GM12878 (cell line): ENCODE measurements around the gene PRKCE.

Experiments
- EZH2 ChIP-seq: IDR thresholded peaks from 2 replicates; pipeline ENCODE4 v1.6.1; 2012; ENCODE audit warnings: low read depth, mild to moderate bottlenecking, control low read depth, inconsistent platforms, low read length, borderline replicate concordance; ENCODE audit not compliant: control insufficient read depth
- FOXK2 ChIP-seq: fragments of 450-650 bp; IDR thresholded peaks from 2 replicates; pipeline ENCODE4 v1.6.1; 2017; ENCODE audit warnings: mild to moderate bottlenecking, moderate library complexity
- MYB ChIP-seq: fragments of 150-350 bp; IDR thresholded peaks from 2 replicates; pipeline ENCODE4 v1.6.1; 2014; ENCODE audit warnings: mild to moderate bottlenecking, low read depth, low read length, borderline replicate concordance
- NBN ChIP-seq: fragments of 450-650 bp; IDR thresholded peaks from 2 replicates; pipeline ENCODE4 v1.6.1; 2016
- NRF1 ChIP-seq: conservative IDR thresholded peaks from 2 replicates; pipeline ENCODE4 v1.6.1; 2011; ENCODE audit warnings: mild to moderate bottlenecking, low read depth, low read length, improper control_type of control experiment
- POLR2A ChIP-seq: IDR thresholded peaks from 2 replicates; pipeline ENCODE4 v1.6.1; 2011; ENCODE audit warnings: low read depth, mild to moderate bottlenecking, low read length
- RAD51 ChIP-seq: fragments of 450-650 bp; IDR thresholded peaks from 2 replicates; pipeline ENCODE4 v1.6.1; 2016; ENCODE audit warnings: moderate library complexity, mild to moderate bottlenecking, inconsistent platforms
- SP1 ChIP-seq: IDR thresholded peaks from one replicate; pipeline ENCODE4 v1.6.1; 2011; ENCODE audit warnings: low read depth, low read length
- TAF1 ChIP-seq: IDR thresholded peaks from 2 replicates; pipeline ENCODE4 v1.6.1; 2011; ENCODE audit warnings: mild to moderate bottlenecking, low read depth, low read length, borderline replicate concordance
- TF ChIP-seq, protein P1 (sequence below), 3 experiments: IDR thresholded peaks in 2 of 3; conservative IDR thresholded peaks in 1 of 3; 2 replicates each; pipeline ENCODE4 v1.5.1; 2011; ENCODE audit warnings: low read depth in 3 of 3, low read length in 3 of 3, mild to moderate bottlenecking in 3 of 3, control low read depth in 2 of 3, moderate library complexity in 2 of 3, inconsistent platforms in 1 of 3, mixed read lengths in 1 of 3; ENCODE audit not compliant: control insufficient read depth in 2 of 3, insufficient read depth in 1 of 3; ENCODE audit errors: extremely low read depth in 1 of 3
- TF ChIP-seq, protein P2 (sequence below): fragments of 450-650 bp; IDR thresholded peaks from 2 replicates; pipeline ENCODE4 v1.6.1; 2014; ENCODE audit warnings: mild to moderate bottlenecking
- TF ChIP-seq, protein P3 (sequence below): IDR thresholded peaks from 2 replicates; pipeline ENCODE4 v1.6.1; 2012; ENCODE audit warnings: improper control_type of control experiment, low read depth, low read length; ENCODE audit not compliant: insufficient replicate concordance

DNA sequence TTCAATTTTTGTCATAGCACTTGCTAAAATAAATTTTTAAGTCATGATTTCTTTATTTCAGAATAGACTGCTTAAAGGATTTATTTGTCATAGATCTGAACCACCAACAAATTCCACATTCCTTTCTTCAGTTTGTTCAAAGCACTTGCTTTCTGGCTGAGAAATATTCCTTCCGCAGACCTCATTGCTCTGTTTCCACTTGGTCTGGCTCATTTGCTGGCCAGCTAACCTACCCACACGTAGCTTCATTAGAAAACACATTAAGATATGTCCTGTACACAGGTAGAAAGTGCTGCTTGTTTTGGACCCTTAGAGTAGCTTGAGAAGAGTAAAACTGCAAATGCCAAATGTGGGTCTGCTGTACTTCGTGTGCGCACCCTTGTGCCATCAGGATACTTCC lies 479.0 kb downstream of the PRKCE start:
- TF ChIP-seq TAF1 (no peak), RAD51 (no peak), POLR2A (no peak), NRF1 (no peak), MYB (no peak), EZH2 (no peak), NBN (no peak), FOXK2 (no peak), SP1 (no peak)
- TF ChIP-seq, protein P1, sequence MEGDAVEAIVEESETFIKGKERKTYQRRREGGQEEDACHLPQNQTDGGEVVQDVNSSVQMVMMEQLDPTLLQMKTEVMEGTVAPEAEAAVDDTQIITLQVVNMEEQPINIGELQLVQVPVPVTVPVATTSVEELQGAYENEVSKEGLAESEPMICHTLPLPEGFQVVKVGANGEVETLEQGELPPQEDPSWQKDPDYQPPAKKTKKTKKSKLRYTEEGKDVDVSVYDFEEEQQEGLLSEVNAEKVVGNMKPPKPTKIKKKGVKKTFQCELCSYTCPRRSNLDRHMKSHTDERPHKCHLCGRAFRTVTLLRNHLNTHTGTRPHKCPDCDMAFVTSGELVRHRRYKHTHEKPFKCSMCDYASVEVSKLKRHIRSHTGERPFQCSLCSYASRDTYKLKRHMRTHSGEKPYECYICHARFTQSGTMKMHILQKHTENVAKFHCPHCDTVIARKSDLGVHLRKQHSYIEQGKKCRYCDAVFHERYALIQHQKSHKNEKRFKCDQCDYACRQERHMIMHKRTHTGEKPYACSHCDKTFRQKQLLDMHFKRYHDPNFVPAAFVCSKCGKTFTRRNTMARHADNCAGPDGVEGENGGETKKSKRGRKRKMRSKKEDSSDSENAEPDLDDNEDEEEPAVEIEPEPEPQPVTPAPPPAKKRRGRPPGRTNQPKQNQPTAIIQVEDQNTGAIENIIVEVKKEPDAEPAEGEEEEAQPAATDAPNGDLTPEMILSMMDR (IDR thresholded peaks at IDR 0.05 in 2 of 3, conservative IDR thresholded peaks at IDR 0.05 in 1 of 3; ENCODE audit: control insufficient read depth in 2 of 3, extremely low read depth in 1 of 3, insufficient read depth in 1 of 3, low read depth in 3 of 3, low read length in 3 of 3), result no peak
- TF ChIP-seq, protein P2, sequence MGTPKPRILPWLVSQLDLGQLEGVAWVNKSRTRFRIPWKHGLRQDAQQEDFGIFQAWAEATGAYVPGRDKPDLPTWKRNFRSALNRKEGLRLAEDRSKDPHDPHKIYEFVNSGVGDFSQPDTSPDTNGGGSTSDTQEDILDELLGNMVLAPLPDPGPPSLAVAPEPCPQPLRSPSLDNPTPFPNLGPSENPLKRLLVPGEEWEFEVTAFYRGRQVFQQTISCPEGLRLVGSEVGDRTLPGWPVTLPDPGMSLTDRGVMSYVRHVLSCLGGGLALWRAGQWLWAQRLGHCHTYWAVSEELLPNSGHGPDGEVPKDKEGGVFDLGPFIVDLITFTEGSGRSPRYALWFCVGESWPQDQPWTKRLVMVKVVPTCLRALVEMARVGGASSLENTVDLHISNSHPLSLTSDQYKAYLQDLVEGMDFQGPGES, result no peak
- TF ChIP-seq, protein P3, sequence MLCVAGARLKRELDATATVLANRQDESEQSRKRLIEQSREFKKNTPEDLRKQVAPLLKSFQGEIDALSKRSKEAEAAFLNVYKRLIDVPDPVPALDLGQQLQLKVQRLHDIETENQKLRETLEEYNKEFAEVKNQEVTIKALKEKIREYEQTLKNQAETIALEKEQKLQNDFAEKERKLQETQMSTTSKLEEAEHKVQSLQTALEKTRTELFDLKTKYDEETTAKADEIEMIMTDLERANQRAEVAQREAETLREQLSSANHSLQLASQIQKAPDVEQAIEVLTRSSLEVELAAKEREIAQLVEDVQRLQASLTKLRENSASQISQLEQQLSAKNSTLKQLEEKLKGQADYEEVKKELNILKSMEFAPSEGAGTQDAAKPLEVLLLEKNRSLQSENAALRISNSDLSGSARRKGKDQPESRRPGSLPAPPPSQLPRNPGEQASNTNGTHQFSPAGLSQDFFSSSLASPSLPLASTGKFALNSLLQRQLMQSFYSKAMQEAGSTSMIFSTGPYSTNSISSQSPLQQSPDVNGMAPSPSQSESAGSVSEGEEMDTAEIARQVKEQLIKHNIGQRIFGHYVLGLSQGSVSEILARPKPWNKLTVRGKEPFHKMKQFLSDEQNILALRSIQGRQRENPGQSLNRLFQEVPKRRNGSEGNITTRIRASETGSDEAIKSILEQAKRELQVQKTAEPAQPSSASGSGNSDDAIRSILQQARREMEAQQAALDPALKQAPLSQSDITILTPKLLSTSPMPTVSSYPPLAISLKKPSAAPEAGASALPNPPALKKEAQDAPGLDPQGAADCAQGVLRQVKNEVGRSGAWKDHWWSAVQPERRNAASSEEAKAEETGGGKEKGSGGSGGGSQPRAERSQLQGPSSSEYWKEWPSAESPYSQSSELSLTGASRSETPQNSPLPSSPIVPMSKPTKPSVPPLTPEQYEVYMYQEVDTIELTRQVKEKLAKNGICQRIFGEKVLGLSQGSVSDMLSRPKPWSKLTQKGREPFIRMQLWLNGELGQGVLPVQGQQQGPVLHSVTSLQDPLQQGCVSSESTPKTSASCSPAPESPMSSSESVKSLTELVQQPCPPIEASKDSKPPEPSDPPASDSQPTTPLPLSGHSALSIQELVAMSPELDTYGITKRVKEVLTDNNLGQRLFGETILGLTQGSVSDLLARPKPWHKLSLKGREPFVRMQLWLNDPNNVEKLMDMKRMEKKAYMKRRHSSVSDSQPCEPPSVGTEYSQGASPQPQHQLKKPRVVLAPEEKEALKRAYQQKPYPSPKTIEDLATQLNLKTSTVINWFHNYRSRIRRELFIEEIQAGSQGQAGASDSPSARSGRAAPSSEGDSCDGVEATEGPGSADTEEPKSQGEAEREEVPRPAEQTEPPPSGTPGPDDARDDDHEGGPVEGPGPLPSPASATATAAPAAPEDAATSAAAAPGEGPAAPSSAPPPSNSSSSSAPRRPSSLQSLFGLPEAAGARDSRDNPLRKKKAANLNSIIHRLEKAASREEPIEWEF, result no peak
